EL (cell line): ENCODE measurements around the gene SLC2A14.
"Not testable (repeated sequence)": the region's sequence is repeated elsewhere in the genome, so short reads cannot be mapped to it uniquely, and the experiment has no call there.

Experiments used
- DNase-seq: peaks from one replicate; pipeline ENCODE4 v3.0.0-alpha.2; 2016

Gene SLC2A14

GRCh38 chr12:7872566-7873319 is at the start of gene SLC2A14:
Gene SLC2A14 (minus strand): TSS chr12:7872915. CDS start chr12:7869880, 3,035 bp downstream.
- no peak for DNase-seq

- not testable (repeated sequence) for DNase-seq
Measured at GRCh38 chr12:7921181-7921580, 48.5 kb upstream of the SLC2A14 start.

GRCh38 chr12:7918268-7918590 is 45.5 kb upstream of the SLC2A14 start:
- DNase-seq, result not testable (repeated sequence)

- no peak for DNase-seq
Measured at GRCh38 chr12:7917392-7918267, 44.9 kb upstream of the SLC2A14 start.

GRCh38 chr12:7916936-7917335 is 44.2 kb upstream of the SLC2A14 start:
- DNase-seq, result no peak

GRCh38 chr12:7915661-7916403 is 43.1 kb upstream of the SLC2A14 start:
- no peak for DNase-seq

- DNase-seq, result not testable (repeated sequence)
Measured at GRCh38 chr12:7910106-7910505, 37.4 kb upstream of the SLC2A14 start.

GRCh38 chr12:7907009-7907408 is 34.3 kb upstream of the SLC2A14 start:
- DNase-seq, result peak; percentile 66

GRCh38 chr12:7906303-7906702 is 33.6 kb upstream of the SLC2A14 start:
- DNase-seq, result not testable (repeated sequence)

- not testable (repeated sequence) for DNase-seq
Measured at GRCh38 chr12:7905600-7906125, 32.9 kb upstream of the SLC2A14 start.

GRCh38 chr12:7905071-7905470 is 32.4 kb upstream of the SLC2A14 start:
- no peak for DNase-seq

GRCh38 chr12:7902416-7902815 is 29.7 kb upstream of the SLC2A14 start:
- DNase-seq, result not testable (repeated sequence)

- DNase-seq, result peak; percentile 21
Measured at GRCh38 chr12:7899755-7900154, 27.0 kb upstream of the SLC2A14 start.

GRCh38 chr12:7896726-7897125 is 24.0 kb upstream of the SLC2A14 start:
- DNase-seq, result not testable (repeated sequence)

- no peak for DNase-seq
Measured at GRCh38 chr12:7892186-7892980, 19.7 kb upstream of the SLC2A14 start.

GRCh38 chr12:7884689-7885088 is 12.0 kb upstream of the SLC2A14 start:
- no peak for DNase-seq

- not testable (repeated sequence) for DNase-seq
Measured at GRCh38 chr12:7881736-7882120, 9.0 kb upstream of the SLC2A14 start.

GRCh38 chr12:7880952-7881735 is 8.4 kb upstream of the SLC2A14 start:
- not testable (repeated sequence) for DNase-seq

GRCh38 chr12:7879246-7879645 is 6.5 kb upstream of the SLC2A14 start:
- DNase-seq, result no peak

- DNase-seq, result no peak
Measured at GRCh38 chr12:7877420-7877819, 4.7 kb upstream of the SLC2A14 start.

GRCh38 chr12:7870335-7870734 is 2.4 kb downstream of the SLC2A14 start:
- no peak for DNase-seq
